ENCODE results near the gene KLHDC7B. TPM values are rescaled to one million over a fixed set of nuclear protein-coding genes. Genes with fewer than 3 reads are reported as not detected.
A peak's percentile ranks its signal among the peaks of the same experiment; 100 is the strongest.

Gene KLHDC7B
- total and polyA plus RNA-seq, 2 of the 13 experiments (the other 11 are each of a cell fraction or from before 2014, with no cell fraction given) = 0.11 TPM; not detected in 1

DNA sequence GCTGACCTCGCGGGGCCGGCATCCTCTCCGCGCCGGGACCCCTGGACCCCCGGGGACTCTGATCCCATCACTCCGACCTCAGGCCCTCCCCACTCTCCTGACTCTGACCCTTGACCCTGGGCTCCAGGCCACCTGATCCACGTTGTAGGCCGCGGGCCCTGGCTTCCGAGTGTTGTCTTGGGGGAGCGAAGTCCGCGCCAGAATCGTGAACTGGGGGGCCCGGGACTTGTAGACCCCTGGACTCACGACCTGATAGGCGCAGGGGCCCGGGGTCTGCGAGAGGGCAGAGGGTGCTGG is 15.2 kb upstream of the KLHDC7B start (continued):
- no peak for TF ChIP-seq KDM5A (IDR thresholded peaks at IDR 0.05; ENCODE audit: borderline replicate concordance, low read length)
- TF ChIP-seq, protein P1, sequence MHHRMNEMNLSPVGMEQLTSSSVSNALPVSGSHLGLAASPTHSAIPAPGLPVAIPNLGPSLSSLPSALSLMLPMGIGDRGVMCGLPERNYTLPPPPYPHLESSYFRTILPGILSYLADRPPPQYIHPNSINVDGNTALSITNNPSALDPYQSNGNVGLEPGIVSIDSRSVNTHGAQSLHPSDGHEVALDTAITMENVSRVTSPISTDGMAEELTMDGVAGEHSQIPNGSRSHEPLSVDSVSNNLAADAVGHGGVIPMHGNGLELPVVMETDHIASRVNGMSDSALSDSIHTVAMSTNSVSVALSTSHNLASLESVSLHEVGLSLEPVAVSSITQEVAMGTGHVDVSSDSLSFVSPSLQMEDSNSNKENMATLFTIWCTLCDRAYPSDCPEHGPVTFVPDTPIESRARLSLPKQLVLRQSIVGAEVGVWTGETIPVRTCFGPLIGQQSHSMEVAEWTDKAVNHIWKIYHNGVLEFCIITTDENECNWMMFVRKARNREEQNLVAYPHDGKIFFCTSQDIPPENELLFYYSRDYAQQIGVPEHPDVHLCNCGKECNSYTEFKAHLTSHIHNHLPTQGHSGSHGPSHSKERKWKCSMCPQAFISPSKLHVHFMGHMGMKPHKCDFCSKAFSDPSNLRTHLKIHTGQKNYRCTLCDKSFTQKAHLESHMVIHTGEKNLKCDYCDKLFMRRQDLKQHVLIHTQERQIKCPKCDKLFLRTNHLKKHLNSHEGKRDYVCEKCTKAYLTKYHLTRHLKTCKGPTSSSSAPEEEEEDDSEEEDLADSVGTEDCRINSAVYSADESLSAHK (CRISPR knock-in tag; IDR thresholded peaks at IDR 0.05; ENCODE audit: borderline replicate concordance) = no peak
- 0 out of 2 replicates have a peak, but pooled peaks have one; percentile 10 for TF ChIP-seq STAT5B (CRISPR knock-in tag; IDR thresholded peaks at IDR 0.05)
- TF ChIP-seq ZNF207 (IDR thresholded peaks at IDR 0.05; ENCODE audit: borderline replicate concordance) = no peak
- TF ChIP-seq, protein P2, sequence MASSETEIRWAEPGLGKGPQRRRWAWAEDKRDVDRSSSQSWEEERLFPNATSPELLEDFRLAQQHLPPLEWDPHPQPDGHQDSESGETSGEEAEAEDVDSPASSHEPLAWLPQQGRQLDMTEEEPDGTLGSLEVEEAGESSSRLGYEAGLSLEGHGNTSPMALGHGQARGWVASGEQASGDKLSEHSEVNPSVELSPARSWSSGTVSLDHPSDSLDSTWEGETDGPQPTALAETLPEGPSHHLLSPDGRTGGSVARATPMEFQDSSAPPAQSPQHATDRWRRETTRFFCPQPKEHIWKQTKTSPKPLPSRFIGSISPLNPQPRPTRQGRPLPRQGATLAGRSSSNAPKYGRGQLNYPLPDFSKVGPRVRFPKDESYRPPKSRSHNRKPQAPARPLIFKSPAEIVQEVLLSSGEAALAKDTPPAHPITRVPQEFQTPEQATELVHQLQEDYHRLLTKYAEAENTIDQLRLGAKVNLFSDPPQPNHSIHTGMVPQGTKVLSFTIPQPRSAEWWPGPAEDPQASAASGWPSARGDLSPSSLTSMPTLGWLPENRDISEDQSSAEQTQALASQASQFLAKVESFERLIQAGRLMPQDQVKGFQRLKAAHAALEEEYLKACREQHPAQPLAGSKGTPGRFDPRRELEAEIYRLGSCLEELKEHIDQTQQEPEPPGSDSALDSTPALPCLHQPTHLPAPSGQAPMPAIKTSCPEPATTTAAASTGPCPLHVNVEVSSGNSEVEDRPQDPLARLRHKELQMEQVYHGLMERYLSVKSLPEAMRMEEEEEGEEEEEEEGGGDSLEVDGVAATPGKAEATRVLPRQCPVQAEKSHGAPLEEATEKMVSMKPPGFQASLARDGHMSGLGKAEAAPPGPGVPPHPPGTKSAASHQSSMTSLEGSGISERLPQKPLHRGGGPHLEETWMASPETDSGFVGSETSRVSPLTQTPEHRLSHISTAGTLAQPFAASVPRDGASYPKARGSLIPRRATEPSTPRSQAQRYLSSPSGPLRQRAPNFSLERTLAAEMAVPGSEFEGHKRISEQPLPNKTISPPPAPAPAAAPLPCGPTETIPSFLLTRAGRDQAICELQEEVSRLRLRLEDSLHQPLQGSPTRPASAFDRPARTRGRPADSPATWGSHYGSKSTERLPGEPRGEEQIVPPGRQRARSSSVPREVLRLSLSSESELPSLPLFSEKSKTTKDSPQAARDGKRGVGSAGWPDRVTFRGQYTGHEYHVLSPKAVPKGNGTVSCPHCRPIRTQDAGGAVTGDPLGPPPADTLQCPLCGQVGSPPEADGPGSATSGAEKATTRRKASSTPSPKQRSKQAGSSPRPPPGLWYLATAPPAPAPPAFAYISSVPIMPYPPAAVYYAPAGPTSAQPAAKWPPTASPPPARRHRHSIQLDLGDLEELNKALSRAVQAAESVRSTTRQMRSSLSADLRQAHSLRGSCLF (CRISPR knock-in tag; IDR thresholded peaks at IDR 0.05; ENCODE audit: borderline replicate concordance) = no peak
- peak; percentile 10 to 76; a peak in 3 of 4 replicates for TF ChIP-seq NR2F1 (CRISPR knock-in tag; IDR thresholded peaks at IDR 0.05)
- no peak for TF ChIP-seq ZFP41 (CRISPR knock-in tag; IDR thresholded peaks at IDR 0.05; ENCODE audit: borderline replicate concordance)
- TF ChIP-seq, protein P3, sequence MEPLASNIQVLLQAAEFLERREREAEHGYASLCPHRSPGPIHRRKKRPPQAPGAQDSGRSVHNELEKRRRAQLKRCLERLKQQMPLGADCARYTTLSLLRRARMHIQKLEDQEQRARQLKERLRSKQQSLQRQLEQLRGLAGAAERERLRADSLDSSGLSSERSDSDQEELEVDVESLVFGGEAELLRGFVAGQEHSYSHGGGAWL (CRISPR knock-in tag; IDR thresholded peaks at IDR 0.05) = no peak
- TF ChIP-seq, protein P4, sequence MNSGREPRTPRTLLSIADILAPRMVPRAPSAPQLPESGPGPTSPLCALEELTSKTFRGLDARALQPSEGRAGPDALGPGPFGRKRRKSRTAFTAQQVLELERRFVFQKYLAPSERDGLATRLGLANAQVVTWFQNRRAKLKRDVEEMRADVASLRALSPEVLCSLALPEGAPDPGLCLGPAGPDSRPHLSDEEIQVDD (CRISPR knock-in tag; IDR thresholded peaks at IDR 0.05; ENCODE audit: borderline replicate concordance) = no peak; the same call in 1 of the 2 replicates
- TF ChIP-seq ZNF230 (CRISPR knock-in tag; IDR thresholded peaks at IDR 0.05) = no peak
- no peak for TF ChIP-seq MYNN (CRISPR knock-in tag; IDR thresholded peaks at IDR 0.05; ENCODE audit: low read depth)
- TF ChIP-seq, protein P5, sequence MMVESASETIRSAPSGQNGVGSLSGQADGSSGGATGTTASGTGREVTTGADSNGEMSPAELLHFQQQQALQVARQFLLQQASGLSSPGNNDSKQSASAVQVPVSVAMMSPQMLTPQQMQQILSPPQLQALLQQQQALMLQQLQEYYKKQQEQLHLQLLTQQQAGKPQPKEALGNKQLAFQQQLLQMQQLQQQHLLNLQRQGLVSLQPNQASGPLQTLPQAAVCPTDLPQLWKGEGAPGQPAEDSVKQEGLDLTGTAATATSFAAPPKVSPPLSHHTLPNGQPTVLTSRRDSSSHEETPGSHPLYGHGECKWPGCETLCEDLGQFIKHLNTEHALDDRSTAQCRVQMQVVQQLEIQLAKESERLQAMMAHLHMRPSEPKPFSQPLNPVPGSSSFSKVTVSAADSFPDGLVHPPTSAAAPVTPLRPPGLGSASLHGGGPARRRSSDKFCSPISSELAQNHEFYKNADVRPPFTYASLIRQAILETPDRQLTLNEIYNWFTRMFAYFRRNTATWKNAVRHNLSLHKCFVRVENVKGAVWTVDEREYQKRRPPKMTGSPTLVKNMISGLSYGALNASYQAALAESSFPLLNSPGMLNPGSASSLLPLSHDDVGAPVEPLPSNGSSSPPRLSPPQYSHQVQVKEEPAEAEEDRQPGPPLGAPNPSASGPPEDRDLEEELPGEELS (CRISPR knock-in tag; IDR thresholded peaks at IDR 0.05) = no peak
